Natural killer cell (primary cell): ENCODE data around the gene NF1. TPM values are rescaled to one million over a fixed set of nuclear protein-coding genes. Genes with fewer than 3 reads are reported as not detected.

ENCODE experiments used
- ATAC-seq, 3 donors: fragments of 150-1000 bp in 2 of 3; fragments of 200-7000 bp in 1 of 3; cut with Tn5 transposase; 1 replicate in 1 of 3; 2 replicates in 2 of 3; pipeline ENCODE4 v1.10.0; 2021; ENCODE audit warnings: mild to moderate bottlenecking in 2 of 3, moderate library complexity in 2 of 3
- DNase-seq, 2 donors: peaks; one replicate each; pipeline versions ENCODE4 v3.0.0 to v3.0.0-alpha.2; 2013 to 2021; ENCODE audit warnings: mixed read lengths in 1 of 2
- H3K27ac ChIP-seq: one replicate; pipeline ENCODE4 v1.5.1; 2013; ENCODE audit warnings: mild to moderate bottlenecking, low read length
- H3K27me3 ChIP-seq: one replicate; pipeline ENCODE4 v1.6.1; 2013; ENCODE audit warnings: low read length; ENCODE audit not compliant: control insufficient read depth, insufficient read depth
- H3K36me3 ChIP-seq: one replicate; pipeline ENCODE4 v1.6.1; 2013; ENCODE audit warnings: low read length; ENCODE audit not compliant: control insufficient read depth, insufficient read depth
- H3K4me1 ChIP-seq: one replicate; pipeline ENCODE4 v1.6.1; 2013; ENCODE audit warnings: low read length; ENCODE audit not compliant: control insufficient read depth, insufficient read depth
- H3K4me3 ChIP-seq: one replicate; pipeline ENCODE4 v1.5.1; 2013; ENCODE audit warnings: low read length
- H3K9me3 ChIP-seq: one replicate; pipeline ENCODE4 v1.6.1; 2013; ENCODE audit warnings: low read length; ENCODE audit not compliant: control insufficient read depth, insufficient read depth
- H3K27ac Mint-ChIP-seq, 2 donors: one replicate each; pipeline ENCODE4 v1.8.0; 2022; ENCODE audit warnings: mild to moderate bottlenecking in 2 of 2, mixed read lengths in 2 of 2, moderate library complexity in 1 of 2
- H3K27me3 Mint-ChIP-seq, 2 donors: one replicate each; pipeline ENCODE4 v1.8.0; 2022; ENCODE audit warnings: low read depth in 2 of 2, mixed read lengths in 2 of 2
- H3K36me3 Mint-ChIP-seq: one replicate; pipeline ENCODE4 v1.8.0; 2022; ENCODE audit warnings: mixed read lengths
- H3K4me1 Mint-ChIP-seq, 2 donors: one replicate each; pipeline ENCODE4 v1.8.0; 2022; ENCODE audit warnings: mixed read lengths in 2 of 2
- H3K4me3 Mint-ChIP-seq: one replicate; pipeline ENCODE4 v1.8.0; 2022; ENCODE audit warnings: mild to moderate bottlenecking, moderate library complexity, mixed read lengths
- H3K9me3 Mint-ChIP-seq, 2 donors: one replicate each; pipeline ENCODE4 v1.8.0; 2022; ENCODE audit warnings: mixed read lengths in 2 of 2
- WGBS: methylation state at CpG from one replicate; pipeline ENCODE4 v1.1.7; 2013; ENCODE audit warnings: missing lambda C conversion rate; ENCODE audit not compliant: insufficient coverage; 5-methylcytosine and 5-hydroxymethylcytosine counted together
- intact Hi-C: fragments of 100-400 bp; cut with micrococcal nuclease; formaldehyde crosslinking; loops from one replicate; pipeline ENCODE4 v1.14.2; 2022
- total RNA-seq, 4 donors: library from RNA; stranded (reverse); fragments of 120-200 nt in 1 of 4; gene quantifications; one replicate each; pipeline versions ENCODE4 v1.2.3 to v1.2.4, GENCODE V29; 2013 to 2022
- TF ChIP-seq, protein P1 (sequence below): fragments of 200-600 bp; IDR thresholded peaks from one replicate; pipeline ENCODE4 v1.8.0; 2022; ENCODE audit warnings: antibody characterized with exemption

Gene NF1
- total RNA-seq, 3 donors from 2014 or later (not counting 1 experiment from before 2014, with no cell fraction given) = 30.3 to 40.7 (median 38.8) TPM

DNA sequence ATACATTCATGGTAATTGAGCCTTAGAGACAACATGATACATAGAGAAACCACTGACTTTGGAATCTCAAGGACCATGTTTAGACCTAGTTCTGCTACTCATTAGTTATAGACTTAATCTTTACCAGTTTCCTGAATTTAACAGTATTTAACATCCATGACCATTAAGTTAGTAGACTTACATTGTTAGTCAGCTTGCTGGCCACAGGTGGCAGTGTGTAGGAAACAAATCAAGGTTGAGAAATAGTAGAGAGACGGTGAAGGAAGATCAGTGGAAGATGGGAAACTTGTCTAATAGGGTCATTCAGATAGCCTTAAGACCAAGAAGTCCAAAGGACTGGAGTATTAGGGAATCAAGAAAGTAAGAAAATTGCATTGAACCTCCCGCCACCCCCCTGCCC is 171.3 kb downstream of the NF1 start:
- Mint-ChIP-seq H3K9me3 (no peaks in the 10 kb centered on the region), H3K27ac (no peak overlapping the region), H3K27me3 (no peaks in the 10 kb centered on the region), H3K36me3 (peaks cover 16% of the 10 kb centered on the region), H3K4me3 (no peak overlapping the region), H3K4me1 (no peaks in the 10 kb centered on the region)
- peak in 1 of 2 donors; percentile 53 for DNase-seq
- H3K27ac ChIP-seq = no peak overlapping the region
- H3K4me3 ChIP-seq = no peak overlapping the region
- no peaks in the 10 kb centered on the region for H3K4me1 ChIP-seq
- WGBS = 82% methylated on average over 2 of the region's 2 CpGs
- no peak for ATAC-seq
- H3K9me3 ChIP-seq = no peaks in the 10 kb centered on the region
- peaks cover 29% of the 10 kb centered on the region for H3K36me3 ChIP-seq
- TF ChIP-seq, protein P1, sequence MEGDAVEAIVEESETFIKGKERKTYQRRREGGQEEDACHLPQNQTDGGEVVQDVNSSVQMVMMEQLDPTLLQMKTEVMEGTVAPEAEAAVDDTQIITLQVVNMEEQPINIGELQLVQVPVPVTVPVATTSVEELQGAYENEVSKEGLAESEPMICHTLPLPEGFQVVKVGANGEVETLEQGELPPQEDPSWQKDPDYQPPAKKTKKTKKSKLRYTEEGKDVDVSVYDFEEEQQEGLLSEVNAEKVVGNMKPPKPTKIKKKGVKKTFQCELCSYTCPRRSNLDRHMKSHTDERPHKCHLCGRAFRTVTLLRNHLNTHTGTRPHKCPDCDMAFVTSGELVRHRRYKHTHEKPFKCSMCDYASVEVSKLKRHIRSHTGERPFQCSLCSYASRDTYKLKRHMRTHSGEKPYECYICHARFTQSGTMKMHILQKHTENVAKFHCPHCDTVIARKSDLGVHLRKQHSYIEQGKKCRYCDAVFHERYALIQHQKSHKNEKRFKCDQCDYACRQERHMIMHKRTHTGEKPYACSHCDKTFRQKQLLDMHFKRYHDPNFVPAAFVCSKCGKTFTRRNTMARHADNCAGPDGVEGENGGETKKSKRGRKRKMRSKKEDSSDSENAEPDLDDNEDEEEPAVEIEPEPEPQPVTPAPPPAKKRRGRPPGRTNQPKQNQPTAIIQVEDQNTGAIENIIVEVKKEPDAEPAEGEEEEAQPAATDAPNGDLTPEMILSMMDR = no peak
- H3K27me3 ChIP-seq = no peaks in the 10 kb centered on the region
- intact Hi-C loops = loop anchor here (1.0 kb wide), 1 partner anchor 107 kb away; no protein-coding TSS in a partner anchor

DNA sequence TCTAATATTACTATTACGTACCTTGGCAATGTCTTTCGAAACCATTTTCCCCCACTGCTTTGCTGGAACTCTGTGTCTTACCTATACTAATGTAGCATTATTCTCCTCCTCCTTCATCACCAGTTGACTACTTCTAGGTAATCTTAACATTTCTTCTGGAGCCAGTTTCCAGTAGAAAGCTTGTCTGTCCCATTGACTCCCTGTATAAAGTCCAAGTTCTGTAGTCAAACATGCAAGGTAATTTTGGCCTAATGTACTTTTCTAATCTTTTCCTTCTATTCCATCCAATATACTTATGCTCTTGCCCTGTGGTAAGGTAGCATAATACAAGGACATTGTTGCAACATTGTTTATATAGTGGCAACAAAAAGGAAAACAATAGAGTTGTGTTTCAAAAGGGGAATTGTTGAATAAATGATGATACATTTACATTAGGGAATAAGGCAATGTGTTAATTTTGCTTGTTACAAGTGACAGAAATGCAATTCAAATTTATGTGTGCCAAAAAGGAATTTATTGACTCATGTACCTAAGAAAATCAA is 174.3 kb downstream of the NF1 start:
- TF ChIP-seq, protein P1 = no peak
- ATAC-seq (no peak), DNase-seq (no peak)
- intact Hi-C loops = no loop called here
- Mint-ChIP-seq H3K9me3 (no peaks in the 10 kb centered on the region), H3K27me3 (no peaks in the 10 kb centered on the region), H3K4me1 (no peaks in the 10 kb centered on the region), H3K4me3 (no peak overlapping the region), H3K36me3 (peaks cover 16% of the 10 kb centered on the region), H3K27ac (no peak overlapping the region)
- H3K4me1 ChIP-seq = no peaks in the 10 kb centered on the region
- no peak overlapping the region for H3K4me3 ChIP-seq
- no peaks in the 10 kb centered on the region for H3K9me3 ChIP-seq
- WGBS = 92% methylated on average over 2 of the region's 2 CpGs
- H3K27ac ChIP-seq = no peak overlapping the region
- H3K36me3 ChIP-seq = peaks cover 24% of the 10 kb centered on the region
- no peaks in the 10 kb centered on the region for H3K27me3 ChIP-seq

GRCh38 chr17:31269578-31269983 is 174.8 kb downstream of the NF1 start:
- ATAC-seq (no peak), DNase-seq (no peak)
- H3K36me3 Mint-ChIP-seq = peaks cover 16% of the 10 kb centered on the region
- TF ChIP-seq, protein P1 = no peak
- intact Hi-C loops = no loop called here
- Histone ChIP-seq H3K27ac (no peak overlapping the region), H3K4me3 (no peak overlapping the region), H3K27me3 (no peaks in the 10 kb centered on the region), H3K36me3 (peaks cover 24% of the 10 kb centered on the region), H3K9me3 (no peaks in the 10 kb centered on the region), H3K4me1 (no peaks in the 10 kb centered on the region)
- H3K4me1 Mint-ChIP-seq = no peaks in the 10 kb centered on the region
- H3K27me3 Mint-ChIP-seq = no peaks in the 10 kb centered on the region
- no peaks in the 10 kb centered on the region for H3K9me3 Mint-ChIP-seq
- no peak overlapping the region for H3K27ac Mint-ChIP-seq
- no peak overlapping the region for H3K4me3 Mint-ChIP-seq
- no CpG with 5 or more reads among the region's 1 CpG for WGBS

DNA sequence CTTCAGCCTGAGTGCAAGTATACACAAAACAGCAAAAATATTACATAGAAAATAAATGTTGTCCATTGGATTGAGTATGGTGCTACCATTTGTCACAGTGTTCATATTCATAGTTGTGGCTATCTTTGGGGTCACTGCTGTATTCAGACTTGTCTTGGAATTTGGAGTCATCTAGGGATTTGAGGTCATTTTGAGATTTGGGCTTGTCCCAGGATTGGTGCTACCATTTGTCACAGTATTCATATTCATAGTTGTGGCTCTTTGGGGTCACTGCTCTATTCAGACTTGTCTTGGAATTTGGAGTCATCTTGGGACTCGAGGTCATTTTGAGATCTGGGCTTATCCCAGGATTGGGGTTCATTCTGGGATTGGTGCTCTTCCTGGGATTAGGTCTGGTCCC is 177.5 kb downstream of the NF1 start:
- H3K4me3 Mint-ChIP-seq = no peak overlapping the region
- peaks cover 0 to 5% of the 10 kb centered on the region in 2 donors for H3K4me1 Mint-ChIP-seq
- H3K27ac Mint-ChIP-seq = no peak overlapping the region
- peaks cover 6% of the 10 kb centered on the region for H3K36me3 Mint-ChIP-seq
- Histone ChIP-seq H3K9me3 (no peaks in the 10 kb centered on the region), H3K36me3 (peaks cover 22% of the 10 kb centered on the region), H3K27ac (no peak overlapping the region), H3K27me3 (no peaks in the 10 kb centered on the region), H3K4me1 (no peaks in the 10 kb centered on the region), H3K4me3 (no peak overlapping the region)
- DNase-seq (no peak), ATAC-seq (no peak)
- no peaks in the 10 kb centered on the region for H3K9me3 Mint-ChIP-seq
- H3K27me3 Mint-ChIP-seq = no peaks in the 10 kb centered on the region
- WGBS = 94% methylated on average over 1 of the region's 1 CpG
- TF ChIP-seq, protein P1 = no peak
- intact Hi-C loops = no loop called here
